ENCODE results near the gene YJEFN3. TPM values are rescaled to one million over a fixed set of nuclear protein-coding genes. Genes with fewer than 3 reads are reported as not detected.

The YJEFN3 gene
- total RNA-seq, 1 experiment from 2014 or later, result 6.1 TPM

DNA sequence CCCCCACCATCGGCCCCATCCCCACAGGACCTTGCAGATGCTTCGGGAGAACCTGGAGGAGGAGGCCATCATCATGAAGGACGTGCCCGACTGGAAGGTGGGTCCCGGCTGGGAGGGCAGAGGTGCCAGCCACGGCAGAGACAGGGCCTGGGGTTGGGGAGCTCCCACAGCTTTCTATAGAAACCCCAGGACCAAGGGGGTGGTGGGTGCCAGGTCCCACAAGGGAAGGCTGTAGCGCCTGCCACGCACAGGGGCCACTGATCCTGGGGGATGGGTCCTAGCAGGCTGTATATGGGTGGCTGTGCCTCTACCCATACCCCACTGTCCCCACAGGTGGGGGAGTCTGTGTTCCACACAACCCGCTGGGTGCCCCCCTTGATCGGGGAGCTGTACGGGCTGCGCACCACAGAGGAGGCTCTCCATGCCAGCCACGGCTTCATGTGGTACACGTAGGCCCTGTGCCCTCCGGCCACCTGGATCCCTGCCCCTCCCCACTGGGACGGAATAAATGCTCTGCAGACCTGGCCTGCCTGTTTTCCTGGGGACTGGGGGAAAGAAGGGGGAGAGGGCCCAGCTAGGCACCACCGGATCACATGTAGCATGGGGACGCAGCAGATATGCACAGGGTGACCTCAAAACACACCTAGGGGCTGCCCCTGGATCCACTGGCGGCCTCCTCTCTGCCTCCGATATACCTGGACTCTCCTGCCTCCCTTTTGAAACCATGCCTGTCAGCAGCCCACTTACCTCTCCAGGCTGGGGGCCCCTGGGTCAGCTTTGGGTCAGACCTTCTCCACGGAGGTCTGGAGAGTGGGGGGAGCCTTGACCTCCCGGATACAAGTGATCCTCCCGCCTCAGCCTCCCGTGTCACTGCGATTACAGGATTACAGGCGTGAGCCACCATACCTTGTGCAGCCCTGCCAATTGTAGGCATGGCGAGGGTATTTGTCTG is 761 bp upstream of the YJEFN3 start:
- DNase-seq (ENCODE audit: low read depth, low spot score) (no peak), ATAC-seq (no peak)
- intact Hi-C loops (cut with micrococcal nuclease; ENCODE audit: unreplicated experiment), result no loop called here
- ChIA-PET CTCF (interaction anchor here (0.6 kb wide), 1 partner anchor 544 kb away, joined by 16 read pairs; no protein-coding TSS in a partner anchor), POLR2A (no interaction called here)
- Histone ChIP-seq H3K36me3 (ENCODE audit: control insufficient read depth, insufficient read depth, low read length) (no peaks in the 10 kb centered on the region), H3K4me1 (ENCODE audit: control insufficient read depth, insufficient read depth, low read length) (no peaks in the 10 kb centered on the region; the same call in 1 of the 2 replicates), H3K4me3 (ENCODE audit: low read depth in 2 of 2, low read length in 2 of 2) (no peak overlapping the region), H3K9me3 (ENCODE audit: control insufficient read depth, insufficient read depth, low read depth, low read length) (no peaks in the 10 kb centered on the region), H3K27ac (ENCODE audit: low read length) (no peak overlapping the region), H3K27me3 (ENCODE audit: control insufficient read depth, insufficient read depth, low read length) (no peaks in the 10 kb centered on the region)
- no TSS peak for BruUV-seq (replicated peaks)
- in situ Hi-C loops (cut with HindIII; ENCODE audit: low pct_unique_long_range_greater_than_20kb, low sequenced_read_pairs), result no loop called here
- TF ChIP-seq, protein P1, sequence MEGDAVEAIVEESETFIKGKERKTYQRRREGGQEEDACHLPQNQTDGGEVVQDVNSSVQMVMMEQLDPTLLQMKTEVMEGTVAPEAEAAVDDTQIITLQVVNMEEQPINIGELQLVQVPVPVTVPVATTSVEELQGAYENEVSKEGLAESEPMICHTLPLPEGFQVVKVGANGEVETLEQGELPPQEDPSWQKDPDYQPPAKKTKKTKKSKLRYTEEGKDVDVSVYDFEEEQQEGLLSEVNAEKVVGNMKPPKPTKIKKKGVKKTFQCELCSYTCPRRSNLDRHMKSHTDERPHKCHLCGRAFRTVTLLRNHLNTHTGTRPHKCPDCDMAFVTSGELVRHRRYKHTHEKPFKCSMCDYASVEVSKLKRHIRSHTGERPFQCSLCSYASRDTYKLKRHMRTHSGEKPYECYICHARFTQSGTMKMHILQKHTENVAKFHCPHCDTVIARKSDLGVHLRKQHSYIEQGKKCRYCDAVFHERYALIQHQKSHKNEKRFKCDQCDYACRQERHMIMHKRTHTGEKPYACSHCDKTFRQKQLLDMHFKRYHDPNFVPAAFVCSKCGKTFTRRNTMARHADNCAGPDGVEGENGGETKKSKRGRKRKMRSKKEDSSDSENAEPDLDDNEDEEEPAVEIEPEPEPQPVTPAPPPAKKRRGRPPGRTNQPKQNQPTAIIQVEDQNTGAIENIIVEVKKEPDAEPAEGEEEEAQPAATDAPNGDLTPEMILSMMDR (IDR thresholded peaks at IDR 0.05), result no peak
- TF ChIP-seq SIN3A (IDR thresholded peaks at IDR 0.05; ENCODE audit: borderline replicate concordance, insufficient read depth, low read depth, low read length) (no peak), POLR2AphosphoS5 (IDR thresholded peaks at IDR 0.05; ENCODE audit: low read depth, low read length) (no peak), TCF7L2 (IDR thresholded peaks at IDR 0.05; ENCODE audit: low read depth, low read length) (no peak)
- TF ChIP-seq, protein P2, sequence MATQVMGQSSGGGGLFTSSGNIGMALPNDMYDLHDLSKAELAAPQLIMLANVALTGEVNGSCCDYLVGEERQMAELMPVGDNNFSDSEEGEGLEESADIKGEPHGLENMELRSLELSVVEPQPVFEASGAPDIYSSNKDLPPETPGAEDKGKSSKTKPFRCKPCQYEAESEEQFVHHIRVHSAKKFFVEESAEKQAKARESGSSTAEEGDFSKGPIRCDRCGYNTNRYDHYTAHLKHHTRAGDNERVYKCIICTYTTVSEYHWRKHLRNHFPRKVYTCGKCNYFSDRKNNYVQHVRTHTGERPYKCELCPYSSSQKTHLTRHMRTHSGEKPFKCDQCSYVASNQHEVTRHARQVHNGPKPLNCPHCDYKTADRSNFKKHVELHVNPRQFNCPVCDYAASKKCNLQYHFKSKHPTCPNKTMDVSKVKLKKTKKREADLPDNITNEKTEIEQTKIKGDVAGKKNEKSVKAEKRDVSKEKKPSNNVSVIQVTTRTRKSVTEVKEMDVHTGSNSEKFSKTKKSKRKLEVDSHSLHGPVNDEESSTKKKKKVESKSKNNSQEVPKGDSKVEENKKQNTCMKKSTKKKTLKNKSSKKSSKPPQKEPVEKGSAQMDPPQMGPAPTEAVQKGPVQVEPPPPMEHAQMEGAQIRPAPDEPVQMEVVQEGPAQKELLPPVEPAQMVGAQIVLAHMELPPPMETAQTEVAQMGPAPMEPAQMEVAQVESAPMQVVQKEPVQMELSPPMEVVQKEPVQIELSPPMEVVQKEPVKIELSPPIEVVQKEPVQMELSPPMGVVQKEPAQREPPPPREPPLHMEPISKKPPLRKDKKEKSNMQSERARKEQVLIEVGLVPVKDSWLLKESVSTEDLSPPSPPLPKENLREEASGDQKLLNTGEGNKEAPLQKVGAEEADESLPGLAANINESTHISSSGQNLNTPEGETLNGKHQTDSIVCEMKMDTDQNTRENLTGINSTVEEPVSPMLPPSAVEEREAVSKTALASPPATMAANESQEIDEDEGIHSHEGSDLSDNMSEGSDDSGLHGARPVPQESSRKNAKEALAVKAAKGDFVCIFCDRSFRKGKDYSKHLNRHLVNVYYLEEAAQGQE (IDR thresholded peaks at IDR 0.05; ENCODE audit: insufficient read depth in 1 of 2, low read depth in 2 of 2, low read length in 1 of 2), result no peak

DNA sequence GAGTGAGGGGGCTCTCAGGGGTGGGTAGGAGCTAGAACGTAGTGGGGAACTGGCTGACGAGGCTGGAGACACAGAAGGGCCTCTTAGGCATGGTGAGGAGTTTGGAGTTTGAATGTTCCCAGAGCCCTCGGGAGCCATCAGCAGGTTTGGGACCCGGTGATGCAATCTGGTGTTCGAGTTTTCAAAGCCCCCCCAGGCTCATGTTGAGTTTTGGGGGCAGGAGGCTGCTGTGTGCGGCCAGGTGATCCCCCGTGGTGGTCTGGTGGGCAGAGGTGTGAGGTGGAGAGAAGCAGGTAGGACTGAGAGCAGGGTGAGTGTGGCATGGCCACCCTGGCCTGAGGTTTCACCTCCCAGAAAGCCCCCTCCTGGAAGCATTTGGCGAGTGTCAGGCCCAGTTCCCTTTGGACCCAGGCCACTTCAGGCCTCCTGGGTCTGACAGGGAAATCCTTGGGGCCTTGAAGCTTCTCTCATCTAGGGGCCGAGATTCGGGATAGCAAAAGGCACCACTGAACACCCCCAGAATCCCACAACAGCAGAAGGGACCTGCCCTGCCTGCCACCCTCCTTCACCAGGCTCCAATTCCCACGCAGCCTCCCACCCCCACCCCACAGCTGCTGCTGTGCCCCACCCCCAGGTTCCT is 1.2 kb downstream of the YJEFN3 start:
- ChIA-PET POLR2A (no interaction called here), CTCF (interaction anchor here (0.7 kb wide), 1 partner anchor 24 kb away, joined by 3 read pairs; no protein-coding TSS in a partner anchor)
- H3K27me3 ChIP-seq (ENCODE audit: control insufficient read depth, insufficient read depth, low read length), result no peaks in the 10 kb centered on the region
- no peak for ATAC-seq
- H3K36me3 ChIP-seq (ENCODE audit: control insufficient read depth, insufficient read depth, low read length), result no peaks in the 10 kb centered on the region
- no peaks in the 10 kb centered on the region for H3K9me3 ChIP-seq (ENCODE audit: control insufficient read depth, insufficient read depth, low read depth, low read length)
- no peak overlapping the region for H3K4me3 ChIP-seq (ENCODE audit: low read depth in 2 of 2, low read length in 2 of 2)
- no peak for DNase-seq (ENCODE audit: low read depth, low spot score)
- intact Hi-C loops (cut with micrococcal nuclease; ENCODE audit: unreplicated experiment), result loop anchor here (10.0 kb wide), 1 partner anchor 115 kb away; the partner anchor contains the start of gene GMIP
- no peaks in the 10 kb centered on the region; the same call in 1 of the 2 replicates for H3K4me1 ChIP-seq (ENCODE audit: control insufficient read depth, insufficient read depth, low read length)
- no peak overlapping the region for H3K27ac ChIP-seq (ENCODE audit: low read length)
- BruUV-seq (replicated peaks), result no TSS peak
- no peak for TF ChIP-seq POLR2AphosphoS5 (IDR thresholded peaks at IDR 0.05; ENCODE audit: low read depth, low read length)
- TF ChIP-seq TCF7L2 (IDR thresholded peaks at IDR 0.05; ENCODE audit: low read depth, low read length), result no peak
- TF ChIP-seq, protein P2 (IDR thresholded peaks at IDR 0.05; ENCODE audit: insufficient read depth in 1 of 2, low read depth in 2 of 2, low read length in 1 of 2), result no peak
- no peak for TF ChIP-seq SIN3A (IDR thresholded peaks at IDR 0.05; ENCODE audit: borderline replicate concordance, insufficient read depth, low read depth, low read length)
- TF ChIP-seq, protein P1 (IDR thresholded peaks at IDR 0.05), result no peak
- in situ Hi-C loops (cut with HindIII; ENCODE audit: low pct_unique_long_range_greater_than_20kb, low sequenced_read_pairs), result no loop called here
